ENCODE results near the gene FKBP8.
"Not testable (repeated sequence)": the region's sequence is repeated elsewhere in the genome, so short reads cannot be mapped to it uniquely, and the experiment has no call there.

Gene FKBP8

GRCh38 chr19:18542941-18543813, at the start of gene FKBP8:
FKBP8 (minus strand) TSS chr19:18543573; CDS start chr19:18541970, 1,603 bp downstream.
- peak; percentile 84 to 96 (median 92) for DNase-seq (ENCODE audit: low read depth in 3 of 3)

GRCh38 chr19:18592732-18593131, 49.4 kb upstream of the FKBP8 start:
- not testable (repeated sequence) for DNase-seq (ENCODE audit: low read depth in 3 of 3)

GRCh38 chr19:18591735-18592385, 48.5 kb upstream of the FKBP8 start:
- DNase-seq (ENCODE audit: low read depth in 3 of 3) = no peak

DNA sequence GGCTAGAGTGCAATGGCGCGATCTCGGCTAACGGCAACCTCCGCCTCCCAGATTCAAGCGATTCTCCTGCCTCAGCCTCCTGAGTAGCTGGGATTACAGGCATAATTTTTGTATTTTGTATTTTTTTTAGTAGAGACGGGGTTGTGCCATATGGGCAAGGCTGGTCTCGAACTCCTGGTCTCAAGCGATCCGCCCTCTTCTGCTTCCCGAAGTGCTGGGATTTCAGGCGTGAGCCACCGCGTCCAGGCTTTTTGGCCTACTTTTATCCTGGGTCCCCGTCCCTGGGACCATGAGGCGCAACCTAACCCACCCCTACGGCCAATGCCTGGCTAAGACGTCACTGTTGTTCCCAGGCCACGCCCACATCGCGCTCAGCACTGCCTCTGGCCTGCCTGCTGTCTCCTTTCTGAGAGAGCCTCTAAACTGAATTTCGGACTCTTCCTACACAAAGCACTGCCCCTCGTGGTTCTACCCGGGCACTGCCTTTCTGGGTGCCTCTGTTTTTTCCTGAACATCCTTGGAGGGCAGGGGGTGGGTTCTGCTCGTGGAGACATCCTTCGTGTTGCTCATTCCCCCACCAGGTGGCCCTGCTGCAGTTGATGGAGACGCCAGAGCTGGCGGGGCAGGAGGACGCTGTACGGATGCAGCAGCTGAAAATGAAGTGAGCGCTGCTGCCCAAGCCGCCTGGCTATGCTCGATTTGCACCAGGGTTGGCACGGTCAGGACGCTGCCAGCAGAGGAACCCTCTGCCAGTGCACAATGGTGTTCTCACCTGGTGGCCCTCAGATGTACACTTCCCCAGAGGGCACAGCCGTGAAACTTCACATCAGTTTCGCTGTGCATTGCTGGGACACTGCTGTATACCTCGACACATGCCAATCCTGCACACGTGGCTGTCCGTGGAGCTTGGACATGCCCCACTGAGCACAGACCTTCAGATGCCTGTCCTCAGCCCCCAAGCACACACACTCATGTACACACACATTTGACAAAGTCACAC, 47.2 kb upstream of the FKBP8 start:
- no peak for DNase-seq (ENCODE audit: low read depth in 3 of 3)

- DNase-seq (ENCODE audit: low read depth in 3 of 3) = peak; percentile 51 to 65 (median 57)
Observed at GRCh38 chr19:18589380-18590272, 46.3 kb upstream of the FKBP8 start.

GRCh38 chr19:18588611-18589379, 45.4 kb upstream of the FKBP8 start, which contains the start of gene REX1BD:
REX1BD (plus strand) TSS chr19:18588798; CDS start chr19:18588802, 4 bp downstream.
- peak; percentile 71 to 82 (median 76) for DNase-seq (ENCODE audit: low read depth in 3 of 3)

GRCh38 chr19:18587962-18588610, 44.7 kb upstream of the FKBP8 start:
- DNase-seq (ENCODE audit: low read depth in 3 of 3) = no peak

- DNase-seq (ENCODE audit: low read depth in 3 of 3) = no peak
Observed at GRCh38 chr19:18587561-18587960, 44.2 kb upstream of the FKBP8 start.

GRCh38 chr19:18586306-18586705, 42.9 kb upstream of the FKBP8 start:
- no peak for DNase-seq (ENCODE audit: low read depth in 3 of 3)

GRCh38 chr19:18580311-18580710, 36.9 kb upstream of the FKBP8 start:
- DNase-seq (ENCODE audit: low read depth in 3 of 3) = no peak

DNA sequence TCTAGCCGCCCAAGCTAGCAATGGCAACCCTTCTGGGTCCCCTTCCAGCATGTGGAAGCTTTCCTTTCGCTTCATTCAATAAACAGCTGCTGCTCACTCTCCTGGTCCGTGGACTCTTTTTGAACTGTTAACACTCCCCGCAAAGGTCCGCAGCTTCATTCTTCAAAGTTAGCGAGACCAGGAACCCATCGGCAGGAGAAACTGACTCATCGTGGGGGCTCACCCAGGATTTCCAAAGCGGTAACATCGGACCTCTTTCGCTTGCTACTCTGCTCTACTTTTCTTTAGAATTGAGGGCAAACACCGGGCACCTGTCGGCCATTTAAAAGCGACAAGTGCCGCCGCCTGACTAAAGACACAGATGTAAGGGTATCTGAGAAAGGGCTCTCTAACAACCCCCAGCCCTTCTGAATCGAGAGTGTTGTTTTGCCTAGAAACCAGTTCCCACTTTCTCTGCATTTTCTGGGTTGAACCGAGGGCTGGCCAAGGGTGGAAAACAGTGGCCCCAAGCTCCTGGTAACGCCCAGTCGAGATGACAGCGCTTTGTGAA, 34.1 kb upstream of the FKBP8 start:
- DNase-seq (ENCODE audit: low read depth in 3 of 3) = no peak

- no peak for DNase-seq (ENCODE audit: low read depth in 3 of 3)
Observed at GRCh38 chr19:18576383-18576782, 33.0 kb upstream of the FKBP8 start.

- DNase-seq (ENCODE audit: low read depth in 3 of 3) = no peak
Observed at GRCh38 chr19:18574691-18575291, 31.4 kb upstream of the FKBP8 start.

- peak; percentile 97 to 98 (median 98) for DNase-seq (ENCODE audit: low read depth in 3 of 3)
Observed at GRCh38 chr19:18571564-18572344, 28.4 kb upstream of the FKBP8 start, which contains the start of gene UBA52. UBA52 (plus strand) TSS chr19:18571857; CDS start chr19:18573301, 1,444 bp downstream.

GRCh38 chr19:18568367-18568766, 25.0 kb upstream of the FKBP8 start:
- DNase-seq (ENCODE audit: low read depth in 3 of 3) = no peak

- no peak for DNase-seq (ENCODE audit: low read depth in 3 of 3)
Observed at GRCh38 chr19:18566953-18567352, 23.6 kb upstream of the FKBP8 start.

DNA sequence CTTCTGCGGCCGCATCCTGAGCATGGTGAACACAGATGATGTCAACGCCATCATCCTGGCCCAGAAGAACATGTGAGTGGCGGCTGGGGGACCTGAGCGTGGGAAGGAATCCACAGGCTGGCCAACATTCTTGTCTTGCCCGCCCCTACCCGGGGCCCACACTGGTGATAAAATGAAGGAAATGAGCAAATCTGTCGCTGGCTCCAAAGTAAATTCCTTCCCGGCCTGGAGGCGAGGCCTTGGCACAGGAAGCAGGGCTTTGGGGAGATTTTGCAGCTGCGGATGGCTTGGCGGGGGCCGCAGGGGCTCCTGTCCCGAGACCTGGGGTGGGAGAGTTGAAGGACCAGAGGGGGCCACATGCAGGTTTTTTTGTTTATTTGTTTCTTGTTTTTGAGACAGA, 18.7 kb upstream of the FKBP8 start:
- DNase-seq (ENCODE audit: low read depth in 3 of 3) = no peak

DNA sequence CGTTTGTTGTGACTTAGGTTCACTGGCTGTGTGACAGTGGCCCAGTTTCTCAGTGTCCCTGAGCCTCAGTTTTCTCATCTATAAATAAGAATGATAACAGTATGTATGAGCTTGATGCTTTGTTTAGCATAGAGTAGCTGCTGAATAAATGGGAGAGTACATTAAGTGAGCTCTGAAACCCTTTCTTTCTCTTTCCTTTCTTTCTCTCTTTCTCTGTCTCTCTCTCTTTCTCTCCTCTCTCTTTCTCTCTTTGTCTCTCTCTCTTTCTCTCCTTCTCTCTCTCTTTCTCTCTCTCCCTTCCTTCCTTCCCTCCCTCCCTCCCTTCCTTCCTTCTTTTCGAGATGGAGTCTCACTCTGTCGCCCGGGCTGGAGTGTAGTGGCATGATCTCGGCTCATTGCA, 16.3 kb upstream of the FKBP8 start:
- no peak for DNase-seq (ENCODE audit: low read depth in 3 of 3)
